PC-3 (cell line): ENCODE data around the gene UBXN1.

Experiments used
- EZH2 ChIP-seq: fragments of 300-600 bp; sonication (generic); IDR thresholded peaks from one replicate; pipeline ENCODE4 v1.6.1; 2017; ENCODE audit warnings: antibody characterized with exemption, mild to moderate bottlenecking, low read length; ENCODE audit not compliant: unreplicated experiment
- TF ChIP-seq, protein P1 (sequence below): fragments of 300-600 bp; sonication (generic); conservative IDR thresholded peaks from 2 replicates; pipeline ENCODE4 v1.5.1; 2017; ENCODE audit warnings: antibody characterized with exemption, low read depth, mild to moderate bottlenecking, low read length

GRCh38 chr11:62649486-62649885 is 29.4 kb downstream of the UBXN1 start:
- TF ChIP-seq, protein P1, sequence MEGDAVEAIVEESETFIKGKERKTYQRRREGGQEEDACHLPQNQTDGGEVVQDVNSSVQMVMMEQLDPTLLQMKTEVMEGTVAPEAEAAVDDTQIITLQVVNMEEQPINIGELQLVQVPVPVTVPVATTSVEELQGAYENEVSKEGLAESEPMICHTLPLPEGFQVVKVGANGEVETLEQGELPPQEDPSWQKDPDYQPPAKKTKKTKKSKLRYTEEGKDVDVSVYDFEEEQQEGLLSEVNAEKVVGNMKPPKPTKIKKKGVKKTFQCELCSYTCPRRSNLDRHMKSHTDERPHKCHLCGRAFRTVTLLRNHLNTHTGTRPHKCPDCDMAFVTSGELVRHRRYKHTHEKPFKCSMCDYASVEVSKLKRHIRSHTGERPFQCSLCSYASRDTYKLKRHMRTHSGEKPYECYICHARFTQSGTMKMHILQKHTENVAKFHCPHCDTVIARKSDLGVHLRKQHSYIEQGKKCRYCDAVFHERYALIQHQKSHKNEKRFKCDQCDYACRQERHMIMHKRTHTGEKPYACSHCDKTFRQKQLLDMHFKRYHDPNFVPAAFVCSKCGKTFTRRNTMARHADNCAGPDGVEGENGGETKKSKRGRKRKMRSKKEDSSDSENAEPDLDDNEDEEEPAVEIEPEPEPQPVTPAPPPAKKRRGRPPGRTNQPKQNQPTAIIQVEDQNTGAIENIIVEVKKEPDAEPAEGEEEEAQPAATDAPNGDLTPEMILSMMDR: no peak
- TF ChIP-seq EZH2: no peak
